VCaP (cell line): ENCODE data around the gene GYS1.

Experiments
- H3K27ac ChIP-seq: fragments of 450-650 bp; 2 replicates; pipeline ENCODE4 v1.5.1; 2017
- TF ChIP-seq, protein P1 (sequence below): fragments of 450-650 bp; conservative IDR thresholded peaks from 2 replicates; pipeline ENCODE4 v1.5.1; 2017; ENCODE audit warnings: mild to moderate bottlenecking, moderate library complexity

GYS1 gene

DNA sequence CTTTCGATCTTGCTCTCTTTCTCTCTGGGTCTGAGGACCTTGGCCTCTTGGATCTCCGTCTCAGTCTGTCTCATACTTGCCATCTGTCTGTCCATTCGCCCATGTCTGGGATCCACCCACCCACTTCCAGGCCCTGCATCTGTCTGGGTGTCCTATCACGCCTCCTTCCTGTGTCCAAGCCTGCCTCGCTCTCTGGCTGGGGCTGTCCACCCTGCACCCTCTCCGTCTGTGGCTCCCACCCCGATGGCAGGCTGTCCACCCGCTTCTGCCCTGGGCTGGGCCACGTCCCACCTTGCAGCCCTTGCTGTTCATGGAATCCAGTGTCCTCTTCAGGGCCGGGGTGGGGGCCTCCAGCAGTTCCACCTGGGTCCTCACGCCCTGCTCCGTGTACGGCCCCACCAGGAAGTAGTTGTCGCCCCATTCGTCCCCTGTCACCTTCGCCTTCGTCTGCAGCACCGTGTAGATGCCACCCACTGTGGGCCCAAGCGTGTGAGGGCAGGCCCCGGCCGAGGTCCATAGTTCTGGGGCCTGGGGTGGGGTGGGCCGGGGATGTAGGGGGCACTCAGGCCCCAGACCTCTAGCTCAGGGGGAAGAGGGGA is 2.0 kb downstream of the GYS1 start:
- H3K27ac ChIP-seq = peak overlapping the region; percentile 91; the same call in 1 of the 2 replicates
- TF ChIP-seq, protein P1, sequence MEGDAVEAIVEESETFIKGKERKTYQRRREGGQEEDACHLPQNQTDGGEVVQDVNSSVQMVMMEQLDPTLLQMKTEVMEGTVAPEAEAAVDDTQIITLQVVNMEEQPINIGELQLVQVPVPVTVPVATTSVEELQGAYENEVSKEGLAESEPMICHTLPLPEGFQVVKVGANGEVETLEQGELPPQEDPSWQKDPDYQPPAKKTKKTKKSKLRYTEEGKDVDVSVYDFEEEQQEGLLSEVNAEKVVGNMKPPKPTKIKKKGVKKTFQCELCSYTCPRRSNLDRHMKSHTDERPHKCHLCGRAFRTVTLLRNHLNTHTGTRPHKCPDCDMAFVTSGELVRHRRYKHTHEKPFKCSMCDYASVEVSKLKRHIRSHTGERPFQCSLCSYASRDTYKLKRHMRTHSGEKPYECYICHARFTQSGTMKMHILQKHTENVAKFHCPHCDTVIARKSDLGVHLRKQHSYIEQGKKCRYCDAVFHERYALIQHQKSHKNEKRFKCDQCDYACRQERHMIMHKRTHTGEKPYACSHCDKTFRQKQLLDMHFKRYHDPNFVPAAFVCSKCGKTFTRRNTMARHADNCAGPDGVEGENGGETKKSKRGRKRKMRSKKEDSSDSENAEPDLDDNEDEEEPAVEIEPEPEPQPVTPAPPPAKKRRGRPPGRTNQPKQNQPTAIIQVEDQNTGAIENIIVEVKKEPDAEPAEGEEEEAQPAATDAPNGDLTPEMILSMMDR = no peak

GRCh38 chr19:48990400-48990799 is 2.7 kb downstream of the GYS1 start:
- TF ChIP-seq, protein P1 = no peak
- H3K27ac ChIP-seq = 0 out of 2 replicates have a peak overlapping the region, but pooled peaks have one; percentile 91

DNA sequence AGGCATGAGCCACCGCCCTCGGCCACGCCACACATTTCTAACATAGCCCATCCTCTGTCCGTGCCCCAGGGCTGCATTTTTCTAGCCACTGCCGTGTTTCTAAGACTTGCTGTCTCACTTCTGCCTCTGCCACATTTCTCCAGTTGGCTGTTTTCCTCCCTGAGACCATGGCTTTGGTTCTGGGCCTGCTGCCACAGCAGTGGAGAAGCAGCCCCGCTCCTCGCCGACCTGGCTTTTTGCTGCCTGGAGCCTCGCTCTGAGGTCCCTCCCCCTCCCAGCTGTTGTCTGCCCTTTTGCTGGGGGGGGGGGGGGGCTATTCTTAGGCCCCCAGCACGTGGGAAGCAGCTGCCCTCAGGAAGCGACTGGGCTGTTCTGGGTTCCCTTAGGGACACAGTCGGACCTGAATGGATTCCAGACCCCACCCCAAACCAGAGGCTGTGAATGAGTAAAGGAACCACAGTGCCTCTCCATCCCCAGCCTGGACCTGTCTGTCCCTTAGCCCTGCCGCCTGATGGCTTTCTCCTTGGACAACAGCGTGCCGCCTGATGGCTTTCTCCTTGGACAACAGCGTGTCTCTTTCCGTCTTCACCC is 3.3 kb downstream of the GYS1 start:
- H3K27ac ChIP-seq = 0 out of 2 replicates have a peak overlapping the region, but pooled peaks have one; percentile 91
- TF ChIP-seq, protein P1 = no peak

DNA sequence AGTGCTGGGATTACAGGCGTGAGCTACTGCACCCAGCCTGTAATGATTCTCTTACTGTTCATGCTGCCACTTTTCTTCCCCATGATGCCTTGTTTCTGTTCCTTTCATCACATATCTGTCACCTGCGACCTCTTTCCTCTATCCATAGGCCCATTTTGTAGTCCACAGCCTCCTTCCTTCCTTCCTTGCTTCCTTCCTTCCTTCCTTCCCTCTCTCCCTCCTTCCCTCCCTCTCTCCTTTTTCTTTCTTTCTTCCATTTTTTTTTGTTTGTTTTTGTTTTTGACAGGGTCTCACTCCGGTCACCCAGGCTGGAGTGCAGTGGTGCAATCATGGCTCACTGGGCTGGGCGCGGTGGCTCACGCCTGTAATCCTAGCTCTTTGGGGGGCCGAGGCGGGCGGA is 4.2 kb downstream of the GYS1 start:
- TF ChIP-seq, protein P1 = no peak
- H3K27ac ChIP-seq = no peak overlapping the region

DNA sequence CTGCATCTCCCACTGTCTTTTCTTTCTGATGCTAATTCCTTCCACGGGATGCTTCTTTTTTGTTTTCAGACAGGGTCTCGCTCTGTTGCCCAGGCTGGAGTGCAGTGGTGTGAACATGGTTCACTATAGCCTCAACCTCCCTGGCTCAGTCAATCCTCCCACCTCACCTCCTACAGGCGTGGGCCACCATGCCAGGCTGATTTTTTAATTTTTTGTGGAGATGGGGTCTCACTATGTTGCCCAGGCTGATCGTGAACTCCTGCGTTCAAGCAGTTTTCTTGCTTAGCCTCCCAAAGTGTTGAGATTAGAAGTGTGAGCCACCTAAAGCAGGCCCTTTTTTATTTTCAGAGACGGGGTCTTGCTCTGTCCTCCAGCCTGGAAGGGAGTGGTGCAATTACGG is 4.8 kb downstream of the GYS1 start:
- TF ChIP-seq, protein P1 = no peak
- no peak overlapping the region for H3K27ac ChIP-seq

- TF ChIP-seq, protein P1 = no peak; the same call in 1 of the 2 replicates
- no peak overlapping the region for H3K27ac ChIP-seq
Observed at GRCh38 chr19:48987323-48987722, 5.8 kb downstream of the GYS1 start.

DNA sequence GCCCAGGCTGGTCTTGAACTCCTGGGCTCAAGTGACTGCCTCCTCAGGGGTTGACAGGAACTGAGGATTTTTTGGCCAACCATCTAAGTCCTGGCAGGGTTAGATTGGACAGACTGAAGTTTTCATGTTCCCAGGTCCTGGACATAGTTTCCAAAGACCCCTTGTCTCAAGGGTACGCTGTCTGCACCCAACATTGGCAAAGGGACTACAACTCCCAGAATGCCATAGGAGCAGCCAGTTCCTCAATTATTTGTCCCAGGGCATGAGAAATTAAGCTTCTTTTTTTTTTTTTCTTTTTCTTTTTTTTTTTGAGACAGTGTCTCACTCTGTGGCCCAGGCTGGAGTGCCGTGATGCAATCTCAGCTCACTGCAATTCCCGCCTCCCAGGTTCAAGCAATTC is 6.9 kb downstream of the GYS1 start:
- TF ChIP-seq, protein P1 = no peak
- H3K27ac ChIP-seq = no peak overlapping the region
